K562 (cell line): ENCODE results near the gene IL1RN. TPM values are rescaled to one million over a fixed set of nuclear protein-coding genes. Genes with fewer than 3 reads are reported as not detected.

ENCODE experiments used
- BRF2 ChIP-seq: IDR thresholded peaks from 3 replicates; pipeline ENCODE4 v1.6.1; 2011; ENCODE audit warnings: borderline replicate concordance, mild to moderate bottlenecking; ENCODE audit not compliant: insufficient read length, insufficient read depth
- CXXC5 ChIP-seq: fragments of 250-450 bp; sonication (Bioruptor Pico); IDR thresholded peaks from 2 replicates; pipeline ENCODE4 v1.8.0; 2022; ENCODE audit warnings: inconsistent platforms, mild to moderate bottlenecking, moderate library complexity
- ETS1 ChIP-seq: conservative IDR thresholded peaks from 2 replicates; pipeline ENCODE4 v1.6.1; 2011; ENCODE audit warnings: low read depth, mild to moderate bottlenecking, low read length; ENCODE audit not compliant: control insufficient read depth
- FOXK1 ChIP-seq: sonication (generic); formaldehyde crosslinking; IDR thresholded peaks from 2 replicates; pipeline ENCODE4 v1.8.0; 2022; ENCODE audit warnings: missing genetic modification reagents, mild to moderate bottlenecking, borderline replicate concordance
- HMBOX1 ChIP-seq: sonication (generic); IDR thresholded peaks from 2 replicates; pipeline ENCODE4 v1.6.1; 2016
- JUN ChIP-seq, 2 experiments: sonication (generic) in 1 of 2; formaldehyde crosslinking in 1 of 2; IDR thresholded peaks; 2 replicates each; pipeline versions ENCODE4 v1.6.1 to v1.8.0; 2012 to 2022; ENCODE audit warnings: borderline replicate concordance in 2 of 2, mild to moderate bottlenecking in 2 of 2, improper control_type of control experiment in 1 of 2, low read depth in 1 of 2, low read length in 1 of 2, missing genetic modification reagents in 1 of 2
- MAX ChIP-seq: sonication (generic); formaldehyde crosslinking; IDR thresholded peaks from 2 replicates; pipeline ENCODE4 v1.9.0; 2022; ENCODE audit warnings: mild to moderate bottlenecking, missing genetic modification reagents
- RNF2 ChIP-seq: sonication (generic); IDR thresholded peaks from 2 replicates; pipeline ENCODE4 v1.6.1; 2016
- SPI1 ChIP-seq: IDR thresholded peaks from 2 replicates; pipeline ENCODE4 v1.6.1; 2011; ENCODE audit warnings: low read depth, low read length, control low read depth, borderline replicate concordance
- SREBF2 ChIP-seq: sonication (generic); formaldehyde crosslinking; IDR thresholded peaks from 2 replicates; pipeline ENCODE4 v1.4.0; 2020; ENCODE audit warnings: mild to moderate bottlenecking, missing genetic modification reagents
- TCF15 ChIP-seq: fragments of 250-450 bp; sonication (Bioruptor Pico); IDR thresholded peaks from 2 replicates; pipeline ENCODE4 v1.8.0; 2022; ENCODE audit warnings: moderate library complexity, mild to moderate bottlenecking, inconsistent platforms
- TEAD4 ChIP-seq, 2 experiments: sonication (generic) in 1 of 2; formaldehyde crosslinking in 1 of 2; IDR thresholded peaks; 2 replicates each; pipeline versions ENCODE4 v1.6.1 to v1.8.0; 2012 to 2022; ENCODE audit warnings: borderline replicate concordance in 1 of 2, inconsistent platforms in 1 of 2, low read length in 1 of 2, mild to moderate bottlenecking in 1 of 2, missing genetic modification reagents in 1 of 2
- ZBED1 ChIP-seq: IDR thresholded peaks from 2 replicates; pipeline ENCODE4 v1.6.1; 2014
- ZNF695 ChIP-seq: fragments of 450-650 bp; formaldehyde crosslinking; IDR thresholded peaks from 2 replicates; pipeline ENCODE4 v1.4.0; 2020; ENCODE audit warnings: mild to moderate bottlenecking, moderate library complexity
- ZNF830 ChIP-seq: fragments of 250-450 bp; sonication (Bioruptor Pico); IDR thresholded peaks from 2 replicates; pipeline ENCODE4 v1.5.0; 2021; ENCODE audit warnings: mild to moderate bottlenecking
- polyA plus RNA-seq, 8 experiments: library from polyadenylated mRNA; depleted of rRNA in 4 of 8; stranded (reverse) in 5 of 8; unstranded in 3 of 8; fragments of >200 nt; fragmentation: Nextera tagmentation in 2 of 8; fragmentation: Illumina TruSeq in 1 of 8; extraction: Ambion mirVana in 2 of 8; extraction: Trizol in 1 of 8; gene quantifications; 2 replicates each; pipeline versions ENCODE4 v1.2.1 to v1.2.3, GENCODE V29; 2011 to 2014; ENCODE audit warnings: inconsistent platforms in 1 of 8, missing spikeins in 1 of 8
- total RNA-seq, 7 experiments: library from RNA; depleted of rRNA in 6 of 7; stranded (reverse); fragments of >200 nt in 6 of 7; fragmentation: Illumina TruSeq in 2 of 7; extraction: Trizol in 2 of 7; gene quantifications; 2 replicates each; pipeline versions ENCODE4 v1.2.1 to v1.2.3, GENCODE V29; 2011 to 2021; ENCODE audit warnings: low replicate concordance in 1 of 7

The IL1RN gene
- total and polyA plus RNA-seq, 9 of the 15 experiments (the other 6 are each of a cell fraction or from before 2014, with no cell fraction given): 0.13 TPM; not detected in 8

- TF ChIP-seq TEAD4 (IDR thresholded peaks at IDR 0.05; ENCODE audit: low read length) (no peak), TEAD4 (CRISPR knock-in tag; IDR thresholded peaks at IDR 0.05; ENCODE audit: borderline replicate concordance) (no peak), JUN (IDR thresholded peaks at IDR 0.05; ENCODE audit: borderline replicate concordance, low read depth, low read length) (no peak), JUN (CRISPR knock-in tag; IDR thresholded peaks at IDR 0.05; ENCODE audit: borderline replicate concordance) (no peak), TCF15 (CRISPR knock-in tag) (no peak), RNF2 (no peak), ZBED1 (no peak), MAX (CRISPR knock-in tag) (no peak), ZNF830 (CRISPR knock-in tag) (no peak), SPI1 (no peak), ETS1 (no peak), SREBF2 (CRISPR knock-in tag) (no peak), ZNF695 (CRISPR knock-in tag) (no peak), CXXC5 (CRISPR knock-in tag) (no peak), FOXK1 (CRISPR knock-in tag) (no peak), HMBOX1 (no peak), BRF2 (no peak)
- TF ChIP-seq, all 486 proteins: peak for 0
Measured at GRCh38 chr2:113167962-113168340, 40.6 kb downstream of the IL1RN start (continued).
